Measurements from ENCODE around the gene ARHGAP6. TPM values are rescaled to one million over a fixed set of nuclear protein-coding genes. Genes with fewer than 3 reads are reported as not detected.

Gene ARHGAP6
- total RNA-seq, 1 experiment from 2014 or later, result 0.07 TPM

- H2BK12ac ChIP-seq (ENCODE audit: insufficient read length, low read depth, low read length), result no peak overlapping the region
- H3K36me3 Mint-ChIP-seq (ENCODE audit: insufficient read depth in 1 of 3, low read depth in 3 of 3), result peaks cover 0 to 2% (median 0%) of the 10 kb centered on the region in 3 experiments; a peak in 1 of 7 replicates
- no peak overlapping the region for H2BK5ac ChIP-seq (ENCODE audit: insufficient read length, low read length)
- H4K20me1 ChIP-seq (ENCODE audit: control insufficient read depth, insufficient read depth, insufficient read length), result no peaks in the 10 kb centered on the region
- H2AFZ ChIP-seq (ENCODE audit: low read length), result no peak overlapping the region
- H3K79me1 ChIP-seq (ENCODE audit: insufficient read depth, low read depth, low read length, poor library complexity, severe bottlenecking), result no peaks in the 10 kb centered on the region
- peaks cover 8% of the 10 kb centered on the region for H3K9me3 ChIP-seq (ENCODE audit: control insufficient read depth, low read depth, low read length)
- H3K27me3 ChIP-seq (ENCODE audit: insufficient read depth, low read length), result no peaks in the 10 kb centered on the region
- H2BK20ac ChIP-seq (ENCODE audit: low read depth, low read length, poor library complexity, severe bottlenecking), result no peak overlapping the region
- no CpG with 5 or more reads among the region's 1 CpG for WGBS (ENCODE audit: extremely low coverage, insufficient read length, low lambda C conversion rate)
- peaks cover 0 to 2% of the 10 kb centered on the region in 2 experiments; a peak in 1 of 4 replicates for H3K4me1 Mint-ChIP-seq
- H3K27ac ChIP-seq (ENCODE audit: insufficient read length, low read depth, low read length), result no peak overlapping the region
- H2BK15ac ChIP-seq (ENCODE audit: low read depth, low read length), result no peak overlapping the region
- H4K5ac ChIP-seq (ENCODE audit: insufficient read length, low read depth, low read length), result no peak overlapping the region
- no peak overlapping the region for H3K4me3 Mint-ChIP-seq
- no peak overlapping the region for H2AK5ac ChIP-seq (ENCODE audit: insufficient read length, low read length)
- H4K8ac ChIP-seq (replicated peaks; ENCODE audit: insufficient read length, low read depth, low read length), result no peak overlapping the region
- no peak for DNase-seq
- no peak overlapping the region for H3K23ac ChIP-seq (ENCODE audit: insufficient read length, low read depth, low read length)
- H3K4me2 ChIP-seq (ENCODE audit: insufficient read depth, insufficient read length, low read length), result no peak overlapping the region
- no peaks in the 10 kb centered on the region for H3K23me2 ChIP-seq (ENCODE audit: insufficient read length, low read depth, low read length, poor library complexity, severe bottlenecking)
- H3K79me2 ChIP-seq (ENCODE audit: insufficient read depth, low read length), result no peaks in the 10 kb centered on the region
- no peak overlapping the region for H3K9ac ChIP-seq (ENCODE audit: extremely low read depth, insufficient read length, low read length)
- H4K91ac ChIP-seq (ENCODE audit: insufficient read length, low read depth, low read length), result no peak overlapping the region
- H3K27ac Mint-ChIP-seq, result no peak overlapping the region
- H3K14ac ChIP-seq (ENCODE audit: insufficient read depth, low read length), result no peak overlapping the region
- H3K18ac ChIP-seq (ENCODE audit: insufficient read length, low read depth, low read length), result no peak overlapping the region
- no peak overlapping the region for H3T11ph ChIP-seq (ENCODE audit: low read length)
- no peak overlapping the region for H2BK120ac ChIP-seq (ENCODE audit: low read depth, low read length, poor library complexity, severe bottlenecking)
- H3K56ac ChIP-seq (ENCODE audit: insufficient read length, low read depth, low read length), result no peak overlapping the region
- peaks cover 21% of the 10 kb centered on the region for H3K27me3 Mint-ChIP-seq (ENCODE audit: low read depth)
- no peak for TF ChIP-seq CTCF (conservative IDR thresholded peaks at IDR 0.05)
- H3K4ac ChIP-seq (ENCODE audit: low read depth, low read length), result no peak overlapping the region
- peaks cover 64 to 76% of the 10 kb centered on the region in 2 experiments for H3K9me3 Mint-ChIP-seq
- H3K4me1 ChIP-seq (ENCODE audit: insufficient read depth, low read length), result no peaks in the 10 kb centered on the region
Observed at GRCh38 chrX:11611965-11612364, 53.8 kb downstream of the ARHGAP6 start.

Measured in H9 (cell line).